Lower leg skin (tissue), 3 donors: ENCODE measurements around the gene UGT1A1.

ENCODE experiments used
- CTCF ChIP-seq, 3 donors: fragments of 450-650 bp; IDR thresholded peaks; one replicate each; pipeline ENCODE4 v1.5.1; 2016; ENCODE audit warnings: antibody characterized with exemption in 3 of 3, mild to moderate bottlenecking in 3 of 3, moderate library complexity in 2 of 3
- POLR2A ChIP-seq, 2 donors: fragments of 450-650 bp; IDR thresholded peaks; one replicate each; pipeline ENCODE4 v1.6.1; 2016 to 2017; ENCODE audit warnings: antibody characterized with exemption in 2 of 2, mild to moderate bottlenecking in 1 of 2, moderate library complexity in 1 of 2

GRCh38 chr2:233819884-233820773 is 60.1 kb downstream of the UGT1A1 start:
- no peak for TF ChIP-seq CTCF (IDR thresholded peaks at IDR 0.05)
- no peak for TF ChIP-seq POLR2A (IDR thresholded peaks at IDR 0.05)
